PFSK-1 (cell line): Measurements from ENCODE around the gene DHRSX.

ENCODE experiments used
- POLR2AphosphoS5 ChIP-seq: IDR thresholded peaks from 2 replicates; pipeline ENCODE4 v1.6.1; 2012; ENCODE audit warnings: low read depth, mild to moderate bottlenecking, control low read depth, low read length, moderate library complexity
- REST ChIP-seq, 2 experiments: IDR thresholded peaks; 2 replicates each; pipeline versions ENCODE4 v1.6.1 to v1.8.0; 2011 to 2012; ENCODE audit warnings: low read depth in 2 of 2, low read length in 2 of 2, control low read depth in 1 of 2, inconsistent platforms in 1 of 2, mild to moderate bottlenecking in 1 of 2, moderate library complexity in 1 of 2; ENCODE audit not compliant: insufficient read depth in 1 of 2
- TAF1 ChIP-seq: IDR thresholded peaks from 2 replicates; pipeline ENCODE4 v1.6.1; 2012; ENCODE audit warnings: low read length, control low read depth, borderline replicate concordance; ENCODE audit not compliant: insufficient read depth

DNA sequence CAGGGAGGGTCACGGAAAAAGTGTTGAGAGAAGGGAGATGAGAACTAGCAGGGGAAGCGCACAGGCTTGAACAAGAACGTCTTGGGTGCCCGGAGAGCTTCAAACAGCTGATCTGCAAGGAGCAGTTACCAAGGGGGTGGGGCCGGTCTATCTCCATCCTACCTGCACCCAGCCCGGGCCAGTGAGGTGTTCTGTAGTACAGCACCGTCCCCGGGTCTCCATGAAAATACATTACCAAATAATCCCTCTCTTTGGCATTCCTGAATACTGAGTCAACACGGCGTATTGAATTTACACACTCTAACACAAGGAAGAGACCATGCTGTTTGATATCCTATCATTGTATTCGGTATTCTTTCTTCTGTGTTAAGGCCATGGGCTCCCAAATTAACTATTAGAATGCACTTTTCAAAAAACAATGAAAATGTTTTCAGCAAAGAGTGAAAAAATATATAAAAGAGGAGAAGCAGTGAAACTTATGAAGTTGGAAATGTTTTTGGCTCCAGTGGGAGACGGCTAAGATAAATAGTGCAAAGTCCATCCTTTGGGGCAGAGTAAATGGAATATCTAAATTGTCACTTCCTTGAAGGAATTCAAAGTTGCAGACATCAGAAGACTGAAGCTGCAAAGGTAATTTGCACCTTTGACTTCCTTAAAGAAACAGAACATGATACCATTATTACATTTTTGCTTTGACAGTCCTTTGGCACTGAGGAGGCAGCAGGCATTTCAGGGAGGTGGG is 90.3 kb downstream of the DHRSX start:
- TF ChIP-seq REST (IDR thresholded peaks at IDR 0.05; ENCODE audit: insufficient read depth in 1 of 2, low read depth in 2 of 2, low read length in 2 of 2): no peak
- no peak for TF ChIP-seq POLR2AphosphoS5
- TF ChIP-seq TAF1: no peak
